GM12878 (cell line): ENCODE results near the gene SVIL. TPM values are rescaled to one million over a fixed set of nuclear protein-coding genes. Genes with fewer than 3 reads are reported as not detected.

ENCODE experiments used
- ATAC-seq: fragments of 200-7000 bp; cut with Tn5 transposase; 3 replicates; pipeline ENCODE4 v1.9.1; 2020; ENCODE audit warnings: mild to moderate bottlenecking, moderate library complexity
- BruUV-seq: library from RNA; stranded (reverse); fragments of 400-500 nt; replicated peaks from 2 replicates; lab custom pipeline; 2021; lab: Mats Ljungman, UMichigan
- CTCF ChIA-PET: fragments of 300-600 bp; sonication (Branson Sonifier 250); formaldehyde crosslinking; extraction: SDS; loops from one replicate; lab custom pipeline; 2021; ENCODE audit warnings: inconsistent platforms; lab: Yijun Ruan, JAX
- POLR2A ChIA-PET: fragments of 350-600 bp; formaldehyde crosslinking; extraction: SDS; loops from one replicate; lab custom pipeline; 2021; ENCODE audit warnings: inconsistent platforms; lab: Charles Lee
- RAD21 ChIA-PET: fragments of 300-600 bp; sonication (Branson Sonifier 250); formaldehyde crosslinking; loops from one replicate; lab custom pipeline; 2023; ENCODE audit warnings: antibody characterized with exemption; ENCODE audit not compliant: unreplicated experiment; lab: Charles Lee
- SMC1A ChIA-PET: fragments of 300-600 bp; sonication (Branson Sonifier 250); formaldehyde crosslinking; loops from one replicate; lab custom pipeline; 2023; ENCODE audit not compliant: unreplicated experiment, uncharacterized antibody; lab: Charles Lee
- DNase-seq: peaks from one replicate; pipeline ENCODE4 v3.0.0-alpha.2; 2011; ENCODE audit warnings: low read depth, low spot score
- FAIRE-seq: peaks from 3 replicates; lab custom pipeline; 2011; peaks lifted over from hg19 to GRCh38; lab: Jason Lieb, UNC
- H2AFZ ChIP-seq: 2 replicates; pipeline ENCODE4 v1.6.0; 2011; ENCODE audit warnings: low read depth, low read length, control low read depth; ENCODE audit not compliant: control insufficient read depth
- H3K27ac ChIP-seq: 2 replicates; pipeline ENCODE4 v1.5.1; 2011; ENCODE audit warnings: control low read depth; ENCODE audit not compliant: control insufficient read depth, insufficient read depth
- H3K27me3 ChIP-seq, 2 experiments: replicated peaks in 1 of 2; 2 replicates each; pipeline versions ENCODE4 v1.6.0 to v1.6.1; 2011; ENCODE audit warnings: low read length in 1 of 2; ENCODE audit not compliant: control insufficient read depth in 2 of 2, insufficient read depth in 2 of 2
- H3K36me3 ChIP-seq, 2 experiments: 2 replicates each; pipeline ENCODE4 v1.5.1; 2011; ENCODE audit warnings: low read length in 1 of 2; ENCODE audit not compliant: control insufficient read depth in 2 of 2, insufficient read depth in 2 of 2
- H3K4me1 ChIP-seq: 2 replicates; pipeline ENCODE4 v1.6.1; 2011; ENCODE audit warnings: mild to moderate bottlenecking, low read length, moderate library complexity, mixed read lengths; ENCODE audit not compliant: control insufficient read depth, insufficient read depth
- H3K4me2 ChIP-seq: 2 replicates; pipeline ENCODE4 v1.6.0; 2011; ENCODE audit warnings: control low read depth; ENCODE audit not compliant: control insufficient read depth, insufficient read depth
- H3K4me3 ChIP-seq: fragments of 200-600 bp; sonication (generic); 2 replicates; pipeline ENCODE4 v1.5.1; 2016
- H3K79me2 ChIP-seq: 2 replicates; pipeline ENCODE4 v1.6.0; 2011; ENCODE audit warnings: low read length; ENCODE audit not compliant: control insufficient read depth, insufficient read depth
- H3K9ac ChIP-seq: 2 replicates; pipeline ENCODE4 v1.8.0; 2011; ENCODE audit warnings: low read length, control low read depth, mixed read lengths; ENCODE audit not compliant: control insufficient read depth, insufficient read depth
- H3K9me3 ChIP-seq: replicated peaks from 3 replicates; pipeline ENCODE4 v1.5.1; 2011; ENCODE audit warnings: mild to moderate bottlenecking, low read length; ENCODE audit not compliant: control insufficient read depth, insufficient read depth
- H4K20me1 ChIP-seq: 2 replicates; pipeline ENCODE4 v1.6.0; 2011; ENCODE audit not compliant: control insufficient read depth, insufficient read depth
- ETV6 ChIP-seq, 2 experiments: fragments of 450-650 bp in 1 of 2; IDR thresholded peaks in 1 of 2; conservative IDR thresholded peaks in 1 of 2; 2 replicates each; pipeline ENCODE4 v1.6.1; 2014; ENCODE audit warnings: antibody characterized with exemption in 1 of 2, borderline replicate concordance in 1 of 2, low read depth in 1 of 2, mild to moderate bottlenecking in 1 of 2, moderate library complexity in 1 of 2
- IRF5 ChIP-seq: fragments of 450-650 bp; IDR thresholded peaks from 2 replicates; pipeline ENCODE4 v1.6.1; 2017; ENCODE audit warnings: borderline replicate concordance
- JUND ChIP-seq: IDR thresholded peaks from 2 replicates; pipeline ENCODE4 v1.6.1; 2012; ENCODE audit warnings: low read depth, mild to moderate bottlenecking, low read length, improper control_type of control experiment, moderate library complexity
- LARP7 ChIP-seq: fragments of 450-650 bp; IDR thresholded peaks from 2 replicates; pipeline ENCODE4 v1.6.1; 2017; ENCODE audit warnings: mild to moderate bottlenecking
- MEF2A ChIP-seq: IDR thresholded peaks from 2 replicates; pipeline ENCODE4 v1.6.1; 2011; ENCODE audit warnings: low read depth, mild to moderate bottlenecking, low read length, moderate library complexity; ENCODE audit not compliant: insufficient read depth
- MYC ChIP-seq: IDR thresholded peaks from 2 replicates; pipeline ENCODE4 v1.6.1; 2011; ENCODE audit warnings: mild to moderate bottlenecking, low read length, moderate library complexity, inconsistent platforms; ENCODE audit not compliant: insufficient read depth, insufficient replicate concordance, insufficient read length, severe bottlenecking
- NR2C1 ChIP-seq: fragments of 450-650 bp; IDR thresholded peaks from 2 replicates; pipeline ENCODE4 v1.6.1; 2017; ENCODE audit warnings: antibody characterized with exemption, mild to moderate bottlenecking, moderate library complexity
- RUNX3 ChIP-seq: IDR thresholded peaks from 2 replicates; pipeline ENCODE4 v1.6.1; 2012; ENCODE audit warnings: low read length, inconsistent platforms
- SMARCA5 ChIP-seq: fragments of 450-650 bp; IDR thresholded peaks from 2 replicates; pipeline ENCODE4 v1.6.1; 2017; ENCODE audit warnings: mild to moderate bottlenecking
- SREBF1 ChIP-seq: IDR thresholded peaks from 2 replicates; pipeline ENCODE4 v1.6.1; 2012; ENCODE audit warnings: mild to moderate bottlenecking, low read length
- SUPT20H ChIP-seq: IDR thresholded peaks from 2 replicates; pipeline ENCODE4 v1.6.1; 2011; ENCODE audit warnings: low read depth, mild to moderate bottlenecking, low read length, moderate library complexity, borderline replicate concordance; ENCODE audit not compliant: control insufficient read depth
- TCF7 ChIP-seq: IDR thresholded peaks from 2 replicates; pipeline ENCODE4 v1.6.1; 2014; ENCODE audit warnings: antibody characterized with exemption, borderline replicate concordance
- ZBTB40 ChIP-seq: fragments of 450-650 bp; IDR thresholded peaks from 2 replicates; pipeline ENCODE4 v1.6.1; 2016; ENCODE audit warnings: mild to moderate bottlenecking, moderate library complexity, borderline replicate concordance
- ZNF622 ChIP-seq: fragments of 450-650 bp; IDR thresholded peaks from 2 replicates; pipeline ENCODE4 v1.6.1; 2017; ENCODE audit warnings: mild to moderate bottlenecking, inconsistent platforms
- WGBS: methylation state at CpG from one replicate; pipeline ENCODE4 v1.1.6; 2016; ENCODE audit warnings: low lambda C conversion rate; ENCODE audit not compliant: insufficient replicate concordance, insufficient coverage; ENCODE audit errors: missing lambda C conversion rate; 5-methylcytosine and 5-hydroxymethylcytosine counted together
- in situ Hi-C: fragments of 300-500 bp; cut with MboI; formaldehyde crosslinking; loops from 9 replicates; pipeline ENCODE4 v1.14.3; 2018; ENCODE audit warnings: mixed read lengths
- intact Hi-C: fragments of 100-400 bp; cut with micrococcal nuclease; formaldehyde crosslinking; loops from one replicate; pipeline ENCODE4 v1.14.2; 2022; ENCODE audit not compliant: unreplicated experiment
- polyA plus RNA-seq, 11 experiments: library from polyadenylated mRNA; depleted of rRNA in 4 of 11; unstranded in 6 of 11; stranded (reverse) in 5 of 11; fragments of >200 nt; fragmentation: Nextera tagmentation in 4 of 11; fragmentation: Illumina TruSeq in 1 of 11; extraction: Ambion mirVana in 4 of 11; extraction: Trizol in 1 of 11; gene quantifications; 1 replicate in 1 of 11; 2 replicates in 10 of 11; pipeline versions ENCODE4 v1.2.1 to v1.2.3, GENCODE V29; 2011 to 2016; ENCODE audit warnings: inconsistent platforms in 2 of 11, missing spikeins in 2 of 11, low read depth in 1 of 11
- total RNA-seq, 4 experiments: library from RNA; depleted of rRNA in 3 of 4; stranded (reverse); fragments of >200 nt in 3 of 4; fragmentation: Illumina TruSeq in 1 of 4; extraction: Trizol in 1 of 4; gene quantifications; 2 replicates each; pipeline versions ENCODE4 v1.2.1 to v1.2.3, GENCODE V29; 2013 to 2021

SVIL gene
- total and polyA plus RNA-seq, 10 of the 15 experiments (the other 5 are each of a cell fraction or from before 2014, with no cell fraction given): 0.22 to 1.9 (median 0.87) TPM

GRCh38 chr10:29669149-29669548 lies 34.4 kb upstream of the SVIL start (continued):
- TF ChIP-seq IRF5: no peak
- no peak for TF ChIP-seq LARP7
- TF ChIP-seq MEF2A: no peak
- TF ChIP-seq SMARCA5: no peak
- no peak for TF ChIP-seq SREBF1
- no peak for TF ChIP-seq ETV6 (conservative IDR thresholded peaks at IDR 0.05 in 1 of 2, IDR thresholded peaks at IDR 0.05 in 1 of 2; ENCODE audit: borderline replicate concordance in 1 of 2, low read depth in 1 of 2)
- no peak for TF ChIP-seq MYC

GRCh38 chr10:29668628-29669027 lies 33.9 kb upstream of the SVIL start:
- Histone ChIP-seq H3K79me2 (no peaks in the 10 kb centered on the region), H3K36me3 (no peaks in the 10 kb centered on the region), H3K4me2 (no peak overlapping the region), H4K20me1 (no peaks in the 10 kb centered on the region), H3K4me3 (no peak overlapping the region), H2AFZ (no peak overlapping the region), H3K9ac (no peak overlapping the region), H3K9me3 (no peaks in the 10 kb centered on the region; the same call in 2 of the 3 replicates), H3K27me3 (no peaks in the 10 kb centered on the region), H3K27ac (no peak overlapping the region), H3K4me1 (no peaks in the 10 kb centered on the region)
- intact Hi-C loops (no loop called here), in situ Hi-C loops (no loop called here)
- ChIA-PET RAD21 (no interaction called here), POLR2A (no interaction called here), CTCF (no interaction called here), SMC1A (interaction anchor here (0.5 kb wide), 1 partner anchor 187 kb away, joined by 3 read pairs; no protein-coding TSS in a partner anchor)
- ATAC-seq (no peak), DNase-seq (no peak), FAIRE-seq (no peak)
- TF ChIP-seq TCF7 (no peak), JUND (no peak), NR2C1 (no peak), ZBTB40 (no peak), RUNX3 (no peak), SUPT20H (no peak), ZNF622 (no peak), LARP7 (no peak)
- BruUV-seq: no TSS peak
- 78% methylated on average over 4 of the region's 4 CpGs for WGBS
